B cell (primary cell): Measurements from ENCODE around the gene GMPPB. TPM values are rescaled to one million over a fixed set of nuclear protein-coding genes. Genes with fewer than 3 reads are reported as not detected.

Experiments used
- ATAC-seq: fragments of 200-7000 bp; cut with Tn5 transposase; one replicate; pipeline ENCODE4 v1.10.0; 2021; ENCODE audit warnings: low read depth, mild to moderate bottlenecking, moderate number of reproducible peaks, moderate library complexity
- CTCF ChIA-PET: fragments of 350-600 bp; sonication (Branson Sonifier 250); formaldehyde crosslinking; loops from one replicate; lab custom pipeline; 2021; ENCODE audit warnings: antibody characterized with exemption, inconsistent platforms; lab: Charles Lee
- POLR2A ChIA-PET: fragments of 350-600 bp; sonication (Branson Sonifier 250); formaldehyde crosslinking; loops from one replicate; lab custom pipeline; 2021; ENCODE audit warnings: antibody characterized with exemption; lab: Charles Lee
- DNase-seq: peaks from one replicate; pipeline ENCODE4 v3.0.0; 2013
- H2AFZ ChIP-seq: 2 replicates; pipeline ENCODE4 v1.6.1; 2012; ENCODE audit warnings: mild to moderate bottlenecking, low read depth, low read length; ENCODE audit not compliant: insufficient read depth, poor library complexity, severe bottlenecking
- H3K27ac ChIP-seq, 2 donors: 1 replicate in 1 of 2; 2 replicates in 1 of 2; pipeline ENCODE4 v1.5.1; 2012 to 2013; ENCODE audit warnings: low read length in 2 of 2, mild to moderate bottlenecking in 2 of 2, moderate library complexity in 1 of 2
- H3K27me3 ChIP-seq, 4 experiments: fragments of 200-600 bp in 1 of 4; sonication (generic) in 1 of 4; replicated peaks in 1 of 4; 1 replicate in 2 of 4; 2 replicates in 2 of 4; pipeline versions ENCODE4 v1.6.1 to v1.7.0; 2013 to 2016; ENCODE audit warnings: low read length in 3 of 4, mild to moderate bottlenecking in 2 of 4, mixed read lengths in 1 of 4, moderate library complexity in 1 of 4; ENCODE audit not compliant: insufficient read depth in 4 of 4, control insufficient read depth in 3 of 4; ENCODE audit errors: control extremely low read depth in 1 of 4
- H3K36me3 ChIP-seq, 2 experiments: replicated peaks in 1 of 2; 1 replicate in 1 of 2; 2 replicates in 1 of 2; pipeline versions ENCODE4 v1.6.1 to v1.7.1; 2013; ENCODE audit warnings: low read length in 1 of 2; ENCODE audit not compliant: insufficient read depth in 2 of 2, control insufficient read depth in 1 of 2; ENCODE audit errors: control extremely low read depth in 1 of 2, extremely low read depth in 1 of 2
- H3K4me1 ChIP-seq, 2 donors: fragments of 200-600 bp in 1 of 2; sonication (generic) in 1 of 2; 1 replicate in 1 of 2; 2 replicates in 1 of 2; pipeline versions ENCODE4 v1.5.1 to v1.6.1; 2013 to 2017; ENCODE audit warnings: low read length in 2 of 2; ENCODE audit not compliant: control insufficient read depth in 2 of 2, insufficient read depth in 2 of 2
- H3K4me2 ChIP-seq: replicated peaks from 2 replicates; pipeline ENCODE3; 2012; ENCODE audit warnings: mild to moderate bottlenecking, low read depth, low read length; ENCODE audit not compliant: poor library complexity, severe bottlenecking
- H3K4me3 ChIP-seq, 5 experiments: fragments of 200-600 bp in 1 of 5; sonication (generic) in 1 of 5; 1 replicate in 3 of 5; 2 replicates in 2 of 5; pipeline versions ENCODE4 v1.5.1 to v1.7.0; 2011 to 2016; ENCODE audit warnings: low read length in 4 of 5, mild to moderate bottlenecking in 4 of 5, low read depth in 2 of 5, control low read depth in 1 of 5, moderate library complexity in 1 of 5; ENCODE audit not compliant: insufficient read depth in 1 of 5; ENCODE audit errors: control extremely low read depth in 1 of 5, extremely low read depth in 1 of 5
- H3K79me2 ChIP-seq: fragments of 200-600 bp; sonication (generic); one replicate; pipeline ENCODE4 v1.6.0; 2016; ENCODE audit warnings: low read length; ENCODE audit not compliant: control insufficient read depth, insufficient read depth
- H3K9ac ChIP-seq: fragments of 200-600 bp; sonication (generic); 2 replicates; pipeline ENCODE4 v1.6.1; 2017; ENCODE audit warnings: mild to moderate bottlenecking, low read length, moderate library complexity
- H3K9me3 ChIP-seq, 3 donors: one replicate each; pipeline versions ENCODE4 v1.6.1 to v1.7.1; 2013; ENCODE audit warnings: low read length in 2 of 3; ENCODE audit not compliant: control insufficient read depth in 2 of 3, insufficient read depth in 1 of 3; ENCODE audit errors: control extremely low read depth in 1 of 3
- H4K20me1 ChIP-seq: 2 replicates; pipeline ENCODE4 v1.6.0; 2012; ENCODE audit warnings: mild to moderate bottlenecking, low read length; ENCODE audit not compliant: insufficient read depth, control insufficient read depth, poor library complexity, severe bottlenecking
- H3K27ac Mint-ChIP-seq: one replicate; pipeline ENCODE4 v1.8.0; 2021; ENCODE audit warnings: mixed read lengths
- H3K27me3 Mint-ChIP-seq: one replicate; pipeline ENCODE4 v1.8.0; 2021; ENCODE audit warnings: mixed read lengths
- H3K4me1 Mint-ChIP-seq: one replicate; pipeline ENCODE4 v1.8.0; 2021; ENCODE audit warnings: mixed read lengths
- H3K4me3 Mint-ChIP-seq: one replicate; pipeline ENCODE4 v1.8.0; 2021; ENCODE audit warnings: mixed read lengths
- H3K9me3 Mint-ChIP-seq: one replicate; pipeline ENCODE4 v1.8.0; 2022; ENCODE audit warnings: mixed read lengths; ENCODE audit not compliant: insufficient read depth
- EZH2 ChIP-seq: IDR thresholded peaks from 2 replicates; pipeline ENCODE4 v1.6.1; 2012; ENCODE audit warnings: borderline replicate concordance, low read depth, mild to moderate bottlenecking, moderate library complexity, low read length; ENCODE audit not compliant: insufficient read depth, poor library complexity, severe bottlenecking
- WGBS: methylation state at CpG from one replicate; pipeline ENCODE4 v1.1.5; 2013; ENCODE audit warnings: missing lambda C conversion rate; ENCODE audit not compliant: insufficient coverage; 5-methylcytosine and 5-hydroxymethylcytosine counted together
- intact Hi-C: fragments of 100-400 bp; cut with micrococcal nuclease; formaldehyde crosslinking; loops from one replicate; pipeline ENCODE4 v1.10.0; 2022
- polyA minus RNA-seq: library from RNA; depleted of rRNA, polyadenylated mRNA; stranded (reverse); fragments of >200 nt; gene quantifications from 2 replicates; pipeline ENCODE4 v1.2.3, GENCODE V29; 2012
- polyA plus RNA-seq: library from polyadenylated mRNA; depleted of rRNA; stranded (reverse); fragments of >200 nt; gene quantifications from 2 replicates; pipeline ENCODE4 v1.2.3, GENCODE V29; 2012
- total RNA-seq, 2 donors: library from RNA; stranded (reverse); fragments of 120-200 nt in 1 of 2; gene quantifications; 1 replicate in 1 of 2; 2 replicates in 1 of 2; pipeline versions ENCODE4 v1.2.3 to v1.2.4, GENCODE V29; 2013 to 2022
- TF ChIP-seq, protein P1 (sequence below): fragments of 200-600 bp; IDR thresholded peaks from one replicate; pipeline ENCODE4 v1.8.0; 2022; ENCODE audit warnings: antibody characterized with exemption, mild to moderate bottlenecking

The GMPPB gene
- total RNA-seq (30.0 and 31.4 TPM in 2 replicates), polyA plus RNA-seq (32.5 and 54.4 TPM in 2 replicates), polyA minus RNA-seq (108 and 113 TPM in 2 replicates)
- total RNA-seq (2013) = 32.0 TPM

GRCh38 chr3:49723628-49724551 is at the start of gene GMPPB:
TSS of gene GMPPB (minus strand) at chr3:49723951. CDS start at chr3:49723726, 225 bp downstream.
- ChIA-PET POLR2A (interaction anchor here (0.5 to 2.1 kb wide), 6 partner anchors 8 to 358 kb away, joined by 3 to 7 read pairs (median 6); partner anchors contain the start of genes INKA1 and IP6K1), CTCF (interaction anchor here (0.7 to 1.1 kb wide), 3 partner anchors 115 to 456 kb away, joined by 3 to 5 read pairs (median 4); no protein-coding TSS in a partner anchor)
- Histone ChIP-seq H3K9me3 (no peaks in the 10 kb centered on the region), H3K9ac (peak within 1 kb of the TSS; percentile 98), H3K27ac (peak within 1 kb of the TSS; percentile 100), H2AFZ (peak within 1 kb of the TSS; percentile 57), H3K79me2 (no peaks in the 10 kb centered on the region), H3K4me1 (peaks cover 27 to 59% of the 10 kb centered on the region in 2 donors), H4K20me1 (no peaks in the 10 kb centered on the region), H3K36me3 (peaks cover 0 to 43% of the 10 kb centered on the region in 2 experiments), H3K27me3 (no peaks in the 10 kb centered on the region), H3K4me3 (peak within 1 kb of the TSS; percentile 63 to 99 (median 92)), H3K4me2 (peak within 1 kb of the TSS; percentile 97)
- Mint-ChIP-seq H3K9me3 (no peaks in the 10 kb centered on the region), H3K4me3 (peak within 1 kb of the TSS; percentile 96), H3K27ac (peak within 1 kb of the TSS; percentile 97), H3K4me1 (peaks cover 59% of the 10 kb centered on the region), H3K27me3 (no peaks in the 10 kb centered on the region)
- ATAC-seq = peak; percentile 78
- intact Hi-C loops = loop anchor here (1.0 kb wide), 5 partner anchors 50 to 132 kb away; partner anchors contain the start of genes APEH, IP6K1 and TRAIP
- TF ChIP-seq, protein P1, sequence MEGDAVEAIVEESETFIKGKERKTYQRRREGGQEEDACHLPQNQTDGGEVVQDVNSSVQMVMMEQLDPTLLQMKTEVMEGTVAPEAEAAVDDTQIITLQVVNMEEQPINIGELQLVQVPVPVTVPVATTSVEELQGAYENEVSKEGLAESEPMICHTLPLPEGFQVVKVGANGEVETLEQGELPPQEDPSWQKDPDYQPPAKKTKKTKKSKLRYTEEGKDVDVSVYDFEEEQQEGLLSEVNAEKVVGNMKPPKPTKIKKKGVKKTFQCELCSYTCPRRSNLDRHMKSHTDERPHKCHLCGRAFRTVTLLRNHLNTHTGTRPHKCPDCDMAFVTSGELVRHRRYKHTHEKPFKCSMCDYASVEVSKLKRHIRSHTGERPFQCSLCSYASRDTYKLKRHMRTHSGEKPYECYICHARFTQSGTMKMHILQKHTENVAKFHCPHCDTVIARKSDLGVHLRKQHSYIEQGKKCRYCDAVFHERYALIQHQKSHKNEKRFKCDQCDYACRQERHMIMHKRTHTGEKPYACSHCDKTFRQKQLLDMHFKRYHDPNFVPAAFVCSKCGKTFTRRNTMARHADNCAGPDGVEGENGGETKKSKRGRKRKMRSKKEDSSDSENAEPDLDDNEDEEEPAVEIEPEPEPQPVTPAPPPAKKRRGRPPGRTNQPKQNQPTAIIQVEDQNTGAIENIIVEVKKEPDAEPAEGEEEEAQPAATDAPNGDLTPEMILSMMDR = no peak
- no peak for TF ChIP-seq EZH2
- under 1% methylated on average over 102 of the region's 102 CpGs for WGBS
- DNase-seq = peak; percentile 97
